ENCODE measurements around the gene TTC24.
A peak's percentile ranks its signal among the peaks of the same experiment; 100 is the strongest.

TTC24 gene

GRCh38 chr1:156591432-156592157 lies 12.1 kb downstream of the TTC24 start, which contains the start of gene NAXE:
Gene NAXE (plus strand): TSS chr1:156591776. CDS start chr1:156591805, 29 bp downstream.
- Histone ChIP-seq H3K4me3 (ENCODE audit: low read length) (peak within 1 kb of the TSS; percentile 95), H3K79me2 (ENCODE audit: control insufficient read depth, low read length) (peaks cover 23% of the 10 kb centered on the region), H3K36me3 (ENCODE audit: control insufficient read depth, low read length) (peaks cover 49% of the 10 kb centered on the region), H3K9me3 (ENCODE audit: control insufficient read depth, insufficient read depth, low read length) (no peaks in the 10 kb centered on the region), H3K27ac (ENCODE audit: low read depth, low read length) (peak within 1 kb of the TSS; percentile 54), H3K4me2 (ENCODE audit: low read length) (peak within 1 kb of the TSS; percentile 93), H3K9me2 (replicated peaks; ENCODE audit: control insufficient read depth, low read length) (no peaks in the 10 kb centered on the region), H3K27me3 (ENCODE audit: control insufficient read depth, low read length) (no peaks in the 10 kb centered on the region), H4K20me1 (ENCODE audit: control insufficient read depth, insufficient read depth, low read depth, low read length) (no peaks in the 10 kb centered on the region), H3K4me1 (ENCODE audit: control insufficient read depth, low read length) (peaks cover 26% of the 10 kb centered on the region), H3F3A (ENCODE audit: control insufficient read depth, insufficient read depth) (peaks cover 37% of the 10 kb centered on the region)
- TF ChIP-seq, protein P1, sequence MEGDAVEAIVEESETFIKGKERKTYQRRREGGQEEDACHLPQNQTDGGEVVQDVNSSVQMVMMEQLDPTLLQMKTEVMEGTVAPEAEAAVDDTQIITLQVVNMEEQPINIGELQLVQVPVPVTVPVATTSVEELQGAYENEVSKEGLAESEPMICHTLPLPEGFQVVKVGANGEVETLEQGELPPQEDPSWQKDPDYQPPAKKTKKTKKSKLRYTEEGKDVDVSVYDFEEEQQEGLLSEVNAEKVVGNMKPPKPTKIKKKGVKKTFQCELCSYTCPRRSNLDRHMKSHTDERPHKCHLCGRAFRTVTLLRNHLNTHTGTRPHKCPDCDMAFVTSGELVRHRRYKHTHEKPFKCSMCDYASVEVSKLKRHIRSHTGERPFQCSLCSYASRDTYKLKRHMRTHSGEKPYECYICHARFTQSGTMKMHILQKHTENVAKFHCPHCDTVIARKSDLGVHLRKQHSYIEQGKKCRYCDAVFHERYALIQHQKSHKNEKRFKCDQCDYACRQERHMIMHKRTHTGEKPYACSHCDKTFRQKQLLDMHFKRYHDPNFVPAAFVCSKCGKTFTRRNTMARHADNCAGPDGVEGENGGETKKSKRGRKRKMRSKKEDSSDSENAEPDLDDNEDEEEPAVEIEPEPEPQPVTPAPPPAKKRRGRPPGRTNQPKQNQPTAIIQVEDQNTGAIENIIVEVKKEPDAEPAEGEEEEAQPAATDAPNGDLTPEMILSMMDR (IDR thresholded peaks at IDR 0.05; ENCODE audit: low read depth, low read length, poor library complexity, severe bottlenecking), result no peak
- no peak for TF ChIP-seq EZH2phosphoT487 (IDR thresholded peaks at IDR 0.05; ENCODE audit: borderline replicate concordance, low read length)

DNA sequence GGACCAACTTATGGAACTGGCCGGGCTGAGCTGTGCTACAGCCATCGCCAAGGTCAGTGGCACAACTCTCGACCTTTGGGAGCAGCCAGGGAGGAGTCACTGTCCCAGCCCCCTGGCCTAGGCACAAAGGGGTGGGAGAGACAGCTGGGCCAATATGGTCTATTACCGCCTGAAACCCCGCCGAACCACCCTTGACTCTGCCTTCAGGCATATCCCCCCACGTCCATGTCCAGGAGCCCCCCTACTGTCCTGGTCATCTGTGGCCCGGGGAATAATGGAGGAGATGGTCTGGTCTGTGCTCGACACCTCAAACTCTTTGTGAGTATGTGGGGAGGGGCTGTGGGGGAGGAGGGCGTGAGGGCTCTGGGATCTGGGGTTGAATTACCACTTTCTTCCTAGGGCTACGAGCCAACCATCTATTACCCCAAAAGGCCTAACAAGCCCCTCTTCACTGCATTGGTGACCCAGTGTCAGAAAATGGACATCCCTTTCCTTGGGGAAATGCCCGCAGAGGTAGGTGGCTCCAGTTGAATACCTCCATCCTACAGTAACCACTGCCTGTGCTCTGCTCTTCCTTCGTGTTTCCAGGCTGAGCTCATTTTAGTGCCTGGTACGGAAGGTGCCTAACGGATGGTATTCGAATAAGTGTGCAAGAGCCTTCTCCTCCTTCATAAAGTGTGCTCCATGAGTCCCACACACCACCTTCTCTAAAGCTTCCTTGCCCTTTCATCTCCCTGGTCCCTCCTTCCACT lies 12.8 kb downstream of the TTC24 start:
- peak overlapping the region; percentile 54 for H3K27ac ChIP-seq (ENCODE audit: low read depth, low read length)

DNA sequence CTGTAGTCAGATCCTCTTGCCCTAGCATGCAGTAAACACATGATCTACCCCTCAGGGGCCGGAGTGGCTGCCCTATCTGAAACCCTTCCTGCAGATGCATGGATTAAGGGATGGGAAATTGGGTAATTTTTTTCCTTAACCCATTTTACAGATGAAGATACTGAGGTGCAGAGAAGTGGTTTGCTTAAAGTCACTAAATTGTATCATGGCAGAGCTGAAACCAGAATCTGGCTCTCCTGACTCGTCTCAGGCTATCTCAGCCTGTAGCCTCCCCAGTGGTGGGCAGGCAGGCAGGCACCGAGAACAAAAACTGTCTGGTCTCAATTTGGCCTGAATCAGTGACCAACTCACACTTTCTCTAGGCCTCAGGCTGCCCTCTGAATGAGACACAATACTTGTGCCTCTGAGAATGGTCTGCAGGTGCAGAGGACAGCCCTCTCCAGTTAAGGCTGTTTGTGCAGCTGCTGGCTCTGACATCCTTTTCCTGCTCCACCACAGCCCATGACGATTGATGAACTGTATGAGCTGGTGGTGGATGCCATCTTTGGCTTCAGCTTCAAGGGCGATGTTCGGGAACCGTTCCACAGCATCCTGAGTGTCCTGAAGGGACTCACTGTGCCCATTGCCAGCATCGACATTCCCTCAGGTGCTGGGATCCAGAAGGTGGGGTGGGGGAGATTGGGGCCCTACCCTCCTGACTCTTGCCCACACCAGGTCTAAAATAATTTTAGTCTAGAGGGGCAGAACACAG lies 13.6 kb downstream of the TTC24 start:
- Histone ChIP-seq H3F3A (ENCODE audit: control insufficient read depth, insufficient read depth) (peaks cover 43% of the 10 kb centered on the region), H3K27ac (ENCODE audit: low read depth, low read length) (0 out of 2 replicates have a peak overlapping the region, but pooled peaks have one; percentile 54)

More for the DNA sequence above, 12.8 kb downstream of the TTC24 start:
- peaks cover 26% of the 10 kb centered on the region for H3K79me2 ChIP-seq (ENCODE audit: control insufficient read depth, low read length)
- peaks cover 57% of the 10 kb centered on the region for H3K36me3 ChIP-seq (ENCODE audit: control insufficient read depth, low read length)
- peaks cover 26% of the 10 kb centered on the region for H3K4me1 ChIP-seq (ENCODE audit: control insufficient read depth, low read length)
- H3K4me3 ChIP-seq (ENCODE audit: low read length), result peak overlapping the region; percentile 95
- no peaks in the 10 kb centered on the region for H4K20me1 ChIP-seq (ENCODE audit: control insufficient read depth, insufficient read depth, low read depth, low read length)
- peak overlapping the region; percentile 93 for H3K4me2 ChIP-seq (ENCODE audit: low read length)
- no peaks in the 10 kb centered on the region for H3K27me3 ChIP-seq (ENCODE audit: control insufficient read depth, low read length)
- H3F3A ChIP-seq (ENCODE audit: control insufficient read depth, insufficient read depth), result peaks cover 43% of the 10 kb centered on the region
- H3K9me2 ChIP-seq (replicated peaks; ENCODE audit: control insufficient read depth, low read length), result no peaks in the 10 kb centered on the region
- H3K9me3 ChIP-seq (ENCODE audit: control insufficient read depth, insufficient read depth, low read length), result no peaks in the 10 kb centered on the region
- TF ChIP-seq, protein P1 (IDR thresholded peaks at IDR 0.05; ENCODE audit: low read depth, low read length, poor library complexity, severe bottlenecking), result no peak
- TF ChIP-seq EZH2phosphoT487 (IDR thresholded peaks at IDR 0.05; ENCODE audit: borderline replicate concordance, low read length), result no peak

More for the DNA sequence above, 13.6 kb downstream of the TTC24 start:
- Histone ChIP-seq H3K4me3 (ENCODE audit: low read length) (peak overlapping the region; percentile 95), H3K79me2 (ENCODE audit: control insufficient read depth, low read length) (peaks cover 31% of the 10 kb centered on the region), H3K4me1 (ENCODE audit: control insufficient read depth, low read length) (peaks cover 26% of the 10 kb centered on the region), H4K20me1 (ENCODE audit: control insufficient read depth, insufficient read depth, low read depth, low read length) (no peaks in the 10 kb centered on the region), H3K4me2 (ENCODE audit: low read length) (peak overlapping the region; percentile 93), H3K36me3 (ENCODE audit: control insufficient read depth, low read length) (peaks cover 64% of the 10 kb centered on the region), H3K27me3 (ENCODE audit: control insufficient read depth, low read length) (no peaks in the 10 kb centered on the region), H3K9me2 (replicated peaks; ENCODE audit: control insufficient read depth, low read length) (no peaks in the 10 kb centered on the region), H3K9me3 (ENCODE audit: control insufficient read depth, insufficient read depth, low read length) (no peaks in the 10 kb centered on the region)
- TF ChIP-seq, protein P1 (IDR thresholded peaks at IDR 0.05; ENCODE audit: low read depth, low read length, poor library complexity, severe bottlenecking), result no peak
- no peak for TF ChIP-seq EZH2phosphoT487 (IDR thresholded peaks at IDR 0.05; ENCODE audit: borderline replicate concordance, low read length)

Data from DOHH2 (cell line).